BJ (cell line): ENCODE measurements around the gene CXCR5. TPM values are rescaled to one million over a fixed set of nuclear protein-coding genes. Genes with fewer than 3 reads are reported as not detected.

Experiments
- CTCF ChIA-PET: fragments of 350-600 bp; formaldehyde crosslinking; extraction: SDS; loops from one replicate; lab custom pipeline; 2021; ENCODE audit warnings: antibody characterized with exemption, inconsistent platforms; lab: Yijun Ruan, JAX
- POLR2A ChIA-PET: fragments of 300-600 bp; sonication (Branson Sonifier 250); formaldehyde crosslinking; extraction: SDS; loops from one replicate; lab custom pipeline; 2021; ENCODE audit warnings: antibody characterized with exemption; lab: Charles Lee
- DNase-seq: peaks from one replicate; pipeline ENCODE4 v3.0.0-alpha.2; 2011; ENCODE audit warnings: low read depth
- H3K27me3 ChIP-seq: 2 replicates; pipeline ENCODE4 v1.6.0; 2011; ENCODE audit warnings: low read length; ENCODE audit not compliant: control insufficient read depth, insufficient read depth
- H3K36me3 ChIP-seq: 2 replicates; pipeline ENCODE4 v1.5.1; 2011; ENCODE audit warnings: low read length; ENCODE audit not compliant: control insufficient read depth, insufficient read depth
- H3K4me3 ChIP-seq: 2 replicates; pipeline ENCODE4 v1.5.1; 2011; ENCODE audit warnings: low read depth, mild to moderate bottlenecking, control low read depth, low read length
- CTCF ChIP-seq: IDR thresholded peaks from 2 replicates; pipeline ENCODE4 v1.5.1; 2011; ENCODE audit warnings: low read depth, mild to moderate bottlenecking, control low read depth, inconsistent platforms, low read length, moderate library complexity; ENCODE audit not compliant: insufficient read depth
- polyA minus RNA-seq: library from RNA; depleted of rRNA, polyadenylated mRNA; stranded (reverse); fragments of >200 nt; gene quantifications from 2 replicates; pipeline ENCODE4 v1.2.3, GENCODE V29; 2011; rRNA and poly(A)+ RNA removed
- polyA plus RNA-seq: library from polyadenylated mRNA; depleted of rRNA; stranded (reverse); fragments of >200 nt; gene quantifications from 2 replicates; pipeline ENCODE4 v1.2.3, GENCODE V29; 2011; rRNA removed

The CXCR5 gene
- polyA plus RNA-seq (not detected in 2 replicates), polyA minus RNA-seq (not detected in 2 replicates)

- POLR2A ChIA-PET: interaction anchor here (0.5 kb wide), 1 partner anchor 34 kb away, joined by 4 read pairs; no protein-coding TSS in a partner anchor
- H3K27me3 ChIP-seq: no peaks in the 10 kb centered on the region
- no peak within 1 kb of the TSS for H3K4me3 ChIP-seq
- DNase-seq: no peak
- no peak for TF ChIP-seq CTCF
- H3K36me3 ChIP-seq: no peaks in the 10 kb centered on the region
- CTCF ChIA-PET: interaction anchor here (1.6 kb wide), 1 partner anchor 44 kb away, joined by 3 read pairs; no protein-coding TSS in a partner anchor
Measured at GRCh38 chr11:118883368-118884071, at the start of gene CXCR5. TSS of gene CXCR5 (plus strand) at chr11:118883892. CDS start at chr11:118883942, 50 bp downstream.

GRCh38 chr11:118834427-118835028 lies 49.2 kb upstream of the CXCR5 start:
- Histone ChIP-seq H3K36me3 (no peaks in the 10 kb centered on the region), H3K4me3 (no peak overlapping the region), H3K27me3 (no peaks in the 10 kb centered on the region)
- ChIA-PET POLR2A (no interaction called here), CTCF (interaction anchor here (1.0 kb wide), 1 partner anchor 93 kb away, joined by 3 read pairs; no protein-coding TSS in a partner anchor)
- no peak for TF ChIP-seq CTCF
- no peak for DNase-seq

GRCh38 chr11:118837868-118838267 lies 45.8 kb upstream of the CXCR5 start:
- POLR2A ChIA-PET: no interaction called here
- CTCF ChIA-PET: no interaction called here
- no peak for TF ChIP-seq CTCF
- H3K27me3 ChIP-seq: no peaks in the 10 kb centered on the region
- H3K4me3 ChIP-seq: no peak overlapping the region
- no peaks in the 10 kb centered on the region for H3K36me3 ChIP-seq
- no peak for DNase-seq

GRCh38 chr11:118838905-118839553 lies 44.7 kb upstream of the CXCR5 start:
- Histone ChIP-seq H3K27me3 (no peaks in the 10 kb centered on the region), H3K4me3 (no peak overlapping the region), H3K36me3 (no peaks in the 10 kb centered on the region)
- no peak for DNase-seq
- TF ChIP-seq CTCF: no peak
- CTCF ChIA-PET: no interaction called here
- POLR2A ChIA-PET: no interaction called here
